Tibial artery (tissue), 4 donors: ENCODE results near the gene TTLL9.

ENCODE experiments used
- DNase-seq, 2 donors: peaks; one replicate each; pipeline ENCODE4 v3.0.0-alpha.2; 2019
- H3K27ac ChIP-seq, 2 donors: fragments of 200-600 bp; sonication (generic) in 1 of 2; 1 replicate in 1 of 2; 2 replicates in 1 of 2; pipeline ENCODE4 v1.5.1; 2018 to 2019; ENCODE audit warnings: mild to moderate bottlenecking in 1 of 2
- H3K27me3 ChIP-seq, 2 donors: fragments of 200-600 bp; sonication (generic) in 1 of 2; one replicate each; pipeline versions ENCODE4 v1.5.1 to v1.6.0; 2016 to 2019
- H3K36me3 ChIP-seq, 3 donors: fragments of 200-600 bp; sonication (generic) in 2 of 3; one replicate each; pipeline ENCODE4 v1.5.1; 2016 to 2019; ENCODE audit warnings: mild to moderate bottlenecking in 2 of 3
- H3K4me1 ChIP-seq, 4 donors: fragments of 200-600 bp; sonication (generic) in 2 of 4; 1 replicate in 3 of 4; 2 replicates in 1 of 4; pipeline ENCODE4 v1.5.1; 2016 to 2019
- H3K4me3 ChIP-seq, 2 donors: fragments of 200-600 bp; sonication (generic) in 1 of 2; 1 replicate in 1 of 2; 2 replicates in 1 of 2; pipeline ENCODE4 v1.5.1; 2018 to 2019; ENCODE audit warnings: mild to moderate bottlenecking in 2 of 2
- H3K9me3 ChIP-seq, 3 donors: fragments of 200-600 bp; sonication (generic) in 1 of 3; one replicate each; pipeline ENCODE4 v1.5.1; 2016 to 2019
- CTCF ChIP-seq, 2 experiments: fragments of 200-600 bp in 1 of 2; fragments of 450-650 bp in 1 of 2; IDR thresholded peaks; one replicate each; pipeline ENCODE4 v1.5.1; 2017 to 2019; ENCODE audit warnings: antibody characterized with exemption in 2 of 2, mild to moderate bottlenecking in 1 of 2, moderate library complexity in 1 of 2
- intact Hi-C: fragments of 100-400 bp; cut with DNase I; formaldehyde crosslinking; loops from one replicate; pipeline ENCODE4 v1.15.0; 2023; ENCODE audit warnings: low total_unique reads

Gene TTLL9

DNA sequence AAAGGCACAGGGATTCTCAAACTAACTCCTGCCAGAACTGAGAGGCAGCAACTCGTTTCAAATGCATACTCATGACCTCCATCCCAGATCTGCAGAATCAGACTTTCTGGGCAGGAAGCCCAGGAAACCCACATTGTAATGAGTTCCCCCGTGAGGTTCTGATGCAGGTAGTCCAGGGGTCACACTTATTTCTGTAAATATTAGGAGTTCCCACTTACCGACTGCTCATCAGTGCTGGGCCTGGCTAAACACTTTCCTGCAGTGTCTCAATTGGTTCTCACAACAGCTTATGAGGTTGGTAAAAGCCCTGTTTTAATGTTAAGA is 11.7 kb upstream of the TTLL9 start:
- Histone ChIP-seq H3K27ac (no peak overlapping the region), H3K4me3 (no peak overlapping the region), H3K27me3 (peaks cover 0 to 70% of the 10 kb centered on the region in 2 donors), H3K9me3 (no peaks in the 10 kb centered on the region), H3K4me1 (peaks cover 5 to 22% (median 16%) of the 10 kb centered on the region in 4 donors), H3K36me3 (no peaks in the 10 kb centered on the region)
- no peak for DNase-seq
- TF ChIP-seq CTCF (IDR thresholded peaks at IDR 0.05), result no peak
- intact Hi-C loops, result loop anchor here (10.0 kb wide), 1 partner anchor 236 kb away; no protein-coding TSS in a partner anchor

DNA sequence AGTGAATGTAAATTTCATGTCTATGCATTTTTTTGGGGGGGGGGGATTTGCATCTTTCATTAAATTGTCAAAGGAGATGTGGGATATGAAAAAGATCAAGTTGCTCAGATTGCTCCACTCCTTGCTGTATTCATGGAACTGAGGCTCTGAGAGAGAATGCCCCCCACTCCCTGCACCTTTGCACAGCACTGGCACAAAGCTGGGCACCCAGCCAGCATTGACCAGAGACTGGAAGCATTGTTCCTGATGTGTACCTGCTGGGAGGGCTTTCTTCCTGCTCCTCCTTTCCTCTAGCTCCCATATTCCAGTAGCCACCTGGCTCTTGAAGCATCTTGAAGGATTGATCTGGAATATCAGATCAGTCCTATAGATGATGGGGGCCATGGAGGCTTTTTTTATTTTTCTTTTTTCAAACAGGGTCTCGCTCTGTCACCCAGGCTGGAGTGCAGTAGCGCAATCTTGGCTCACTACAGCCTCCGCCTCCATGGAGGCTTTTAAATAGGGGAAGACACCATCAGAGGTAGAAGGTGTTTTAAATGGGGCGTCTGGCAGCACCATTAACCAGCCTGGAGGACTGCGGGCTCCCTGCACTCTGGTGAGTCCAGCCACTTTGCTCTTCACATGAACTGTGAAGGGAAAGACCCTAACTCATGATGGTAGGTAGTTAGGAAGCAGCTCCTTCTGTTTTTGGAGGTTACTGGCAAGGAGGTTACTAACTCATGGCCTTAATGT is 11.0 kb upstream of the TTLL9 start:
- Histone ChIP-seq H3K4me1 (peaks cover 5 to 22% (median 16%) of the 10 kb centered on the region in 4 donors), H3K36me3 (no peaks in the 10 kb centered on the region), H3K9me3 (no peaks in the 10 kb centered on the region), H3K27me3 (peaks cover 0 to 63% of the 10 kb centered on the region in 2 donors), H3K4me3 (no peak overlapping the region), H3K27ac (no peak overlapping the region)
- intact Hi-C loops, result loop anchor here (10.0 kb wide), 1 partner anchor 235 kb away; no protein-coding TSS in a partner anchor
- no peak for DNase-seq
- TF ChIP-seq CTCF (IDR thresholded peaks at IDR 0.05), result no peak

DNA sequence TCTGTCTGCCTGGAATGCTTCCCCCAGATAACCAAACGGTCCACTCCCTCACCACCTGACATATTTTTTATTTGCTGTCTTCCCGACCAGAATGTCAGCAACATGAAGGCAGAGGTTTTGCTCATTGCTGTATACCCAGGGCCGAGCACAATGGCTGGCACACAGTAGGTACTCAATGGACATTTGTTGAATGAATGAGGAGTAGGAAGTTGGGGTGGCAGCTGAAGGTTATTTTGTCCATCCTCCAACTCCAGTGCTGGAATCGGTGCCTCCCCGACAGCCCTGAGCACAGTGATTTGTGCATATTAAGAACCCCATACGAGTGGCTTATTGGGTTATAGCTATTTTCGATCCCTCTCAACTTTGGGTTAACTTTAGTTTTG is 10.4 kb upstream of the TTLL9 start:
- no peak overlapping the region for H3K4me3 ChIP-seq
- TF ChIP-seq CTCF (IDR thresholded peaks at IDR 0.05), result no peak
- peaks cover 0 to 4% (median 0%) of the 10 kb centered on the region in 3 donors for H3K36me3 ChIP-seq
- H3K27me3 ChIP-seq, result peaks cover 0 to 59% of the 10 kb centered on the region in 2 donors
- peaks cover 5 to 22% (median 16%) of the 10 kb centered on the region in 4 donors for H3K4me1 ChIP-seq
- no peak overlapping the region for H3K27ac ChIP-seq
- no peak for DNase-seq
- intact Hi-C loops, result loop anchor here (10.0 kb wide), 1 partner anchor 235 kb away; no protein-coding TSS in a partner anchor
- H3K9me3 ChIP-seq, result no peaks in the 10 kb centered on the region

GRCh38 chr20:31860390-31861134 is 9.9 kb upstream of the TTLL9 start:
- Histone ChIP-seq H3K4me1 (peaks cover 5 to 22% (median 16%) of the 10 kb centered on the region in 4 donors), H3K9me3 (no peaks in the 10 kb centered on the region), H3K4me3 (peak overlapping the region; percentile 42 to 50), H3K27ac (no peak overlapping the region), H3K36me3 (peaks cover 0 to 5% (median 0%) of the 10 kb centered on the region in 3 donors), H3K27me3 (peaks cover 0 to 54% of the 10 kb centered on the region in 2 donors)
- no peak for DNase-seq
- intact Hi-C loops, result no loop called here
- TF ChIP-seq CTCF (IDR thresholded peaks at IDR 0.05), result no peak

GRCh38 chr20:31861135-31861384 is 9.4 kb upstream of the TTLL9 start:
- intact Hi-C loops, result no loop called here
- peaks cover 0 to 50% of the 10 kb centered on the region in 2 donors for H3K27me3 ChIP-seq

More at GRCh38 chr20:31861135-31861384, 9.4 kb upstream of the TTLL9 start:
- no peak overlapping the region for H3K27ac ChIP-seq
- H3K9me3 ChIP-seq, result no peaks in the 10 kb centered on the region
- no peak for TF ChIP-seq CTCF (IDR thresholded peaks at IDR 0.05)
- H3K4me1 ChIP-seq, result peaks cover 5 to 22% (median 16%) of the 10 kb centered on the region in 4 donors
- peak overlapping the region; percentile 42 to 50 for H3K4me3 ChIP-seq
- no peak for DNase-seq
- H3K36me3 ChIP-seq, result peaks cover 0 to 5% (median 0%) of the 10 kb centered on the region in 3 donors
